IMR-90 (cell line): Measurements from ENCODE around the gene ABCG4.

Experiments used
- BHLHE40 ChIP-seq: fragments of 150-350 bp; IDR thresholded peaks from 2 replicates; pipeline ENCODE4 v1.6.1; 2016; ENCODE audit warnings: mild to moderate bottlenecking, low read depth, low read length
- CEBPB ChIP-seq: IDR thresholded peaks from 2 replicates; pipeline ENCODE4 v1.6.1; 2012; ENCODE audit warnings: low read depth, low read length, improper control_type of control experiment
- CTCF ChIP-seq: conservative IDR thresholded peaks from 2 replicates; pipeline ENCODE4 v1.5.1; 2012; ENCODE audit warnings: mild to moderate bottlenecking, low read depth, low read length, improper control_type of control experiment
- ELK1 ChIP-seq: fragments of 150-350 bp; IDR thresholded peaks from 2 replicates; pipeline ENCODE4 v1.6.1; 2016; ENCODE audit warnings: low read depth, mild to moderate bottlenecking, low read length, moderate library complexity, borderline replicate concordance
- FOS ChIP-seq: fragments of 150-350 bp; IDR thresholded peaks from 2 replicates; pipeline ENCODE4 v1.6.1; 2016; ENCODE audit warnings: low read depth, low read length
- MAZ ChIP-seq: IDR thresholded peaks from 2 replicates; pipeline ENCODE4 v1.6.1; 2012; ENCODE audit warnings: low read depth, mild to moderate bottlenecking, low read length, improper control_type of control experiment, moderate library complexity, borderline replicate concordance
- MXI1 ChIP-seq: IDR thresholded peaks from 2 replicates; pipeline ENCODE4 v1.6.1; 2012; ENCODE audit warnings: low read depth, mild to moderate bottlenecking, low read length, moderate library complexity, borderline replicate concordance
- NFE2L2 ChIP-seq: fragments of 150-350 bp; IDR thresholded peaks from 2 replicates; pipeline ENCODE4 v1.6.1; 2016; ENCODE audit warnings: low read depth, mild to moderate bottlenecking, low read length
- POLR2A ChIP-seq: IDR thresholded peaks from 2 replicates; pipeline ENCODE4 v1.6.1; 2012; ENCODE audit warnings: mild to moderate bottlenecking, low read depth, low read length
- RAD21 ChIP-seq: IDR thresholded peaks from 2 replicates; pipeline ENCODE4 v1.6.1; 2012; ENCODE audit warnings: low read length, improper control_type of control experiment
- RCOR1 ChIP-seq: IDR thresholded peaks from 2 replicates; pipeline ENCODE4 v1.6.1; 2012; ENCODE audit warnings: mild to moderate bottlenecking, low read length, improper control_type of control experiment; ENCODE audit not compliant: insufficient replicate concordance
- RFX5 ChIP-seq: IDR thresholded peaks from 2 replicates; pipeline ENCODE4 v1.8.0; 2012; ENCODE audit warnings: low read depth, mild to moderate bottlenecking, low read length, moderate library complexity
- SMC3 ChIP-seq: fragments of 150-350 bp; IDR thresholded peaks from 2 replicates; pipeline ENCODE4 v1.6.1; 2016; ENCODE audit warnings: low read depth, mild to moderate bottlenecking, antibody characterized with exemption, low read length, moderate library complexity
- USF2 ChIP-seq: fragments of 150-350 bp; IDR thresholded peaks from 2 replicates; pipeline ENCODE4 v1.6.1; 2017; ENCODE audit warnings: mild to moderate bottlenecking, antibody characterized with exemption, low read length, low read depth

GRCh38 chr11:119149018-119149785 is at the start of gene ABCG4:
- TF ChIP-seq RCOR1 (no peak), CTCF (no peak), RFX5 (no peak), SMC3 (no peak), POLR2A (no peak), CEBPB (no peak), USF2 (no peak), RAD21 (no peak), MXI1 (no peak), BHLHE40 (no peak), FOS (no peak), NFE2L2 (no peak), MAZ (no peak), ELK1 (no peak)
